ENCODE measurements around the gene EDDM13. TPM values are rescaled to one million over a fixed set of nuclear protein-coding genes. Genes with fewer than 3 reads are reported as not detected.
A peak's percentile ranks its signal among the peaks of the same experiment; 100 is the strongest.

EDDM13 gene
- total and polyA plus RNA-seq, 2 donors (not counting 3 experiments of a cell fraction or from before 2014, with no cell fraction given): 0.51 TPM; not detected in 1

- peaks cover 0 to 3% of the 10 kb centered on the region in 2 experiments for H3K36me3 ChIP-seq (ENCODE audit: control insufficient read depth in 2 of 2, extremely low read depth in 1 of 2, insufficient read depth in 2 of 2, low read length in 2 of 2)
- POLR2A ChIA-PET: no interaction called here
- intact Hi-C loops (cut with micrococcal nuclease): loop anchor here (1.0 kb wide), 1 partner anchor 29 kb away; no protein-coding TSS in a partner anchor
- no peaks in the 10 kb centered on the region for H3K79me2 ChIP-seq (ENCODE audit: control insufficient read depth, insufficient read depth, low read length)
- peak overlapping the region; percentile 49 for H3K4me2 ChIP-seq (ENCODE audit: insufficient read depth, low read length)
- CTCF ChIA-PET: interaction anchor here (0.8 to 4.1 kb wide), 3 partner anchors 8 to 49 kb away, joined by 3 to 44 read pairs (median 36); partner anchors contain the start of gene EDDM13
- peaks cover 15% of the 10 kb centered on the region for H3K4me1 ChIP-seq (ENCODE audit: control insufficient read depth, extremely low read depth, insufficient read depth, low read length)
- no peaks in the 10 kb centered on the region for H3K9me1 ChIP-seq (replicated peaks; ENCODE audit: control insufficient read depth, extremely low read depth, insufficient read depth, low read length)
- H2AFZ ChIP-seq (ENCODE audit: low read depth, low read length): peak overlapping the region; percentile 62
- H3K27ac ChIP-seq (ENCODE audit: insufficient read depth, low read depth, low read length): peak overlapping the region; percentile 35
- H4K20me1 ChIP-seq (replicated peaks; ENCODE audit: control insufficient read depth, extremely low read depth, insufficient read depth, low read length): no peaks in the 10 kb centered on the region
- no peak overlapping the region for H3K4me3 ChIP-seq (replicated peaks in 1 of 3; ENCODE audit: insufficient read depth in 1 of 3, low read depth in 1 of 3, low read length in 3 of 3)
- no TSS peak for BruUV-seq (replicated peaks)
- H3K9me3 ChIP-seq (replicated peaks; ENCODE audit: control insufficient read depth, insufficient read depth, low read length): no peaks in the 10 kb centered on the region
- no peaks in the 10 kb centered on the region for H3K27me3 ChIP-seq (ENCODE audit: control insufficient read depth in 2 of 2, insufficient read depth in 2 of 2, low read length in 2 of 2)
- peak; percentile 76 for FAIRE-seq
- no peak for TF ChIP-seq POLR2A (IDR thresholded peaks at IDR 0.05; ENCODE audit: low read depth, low read length)
- TF ChIP-seq POLR2AphosphoS5 (IDR thresholded peaks at IDR 0.05; ENCODE audit: insufficient read depth, low read depth, low read length): no peak
- TF ChIP-seq GATA2 (IDR thresholded peaks at IDR 0.05; ENCODE audit: insufficient read depth, insufficient read length, low read depth, low read length): no peak
- TF ChIP-seq FOS (IDR thresholded peaks at IDR 0.05; ENCODE audit: borderline replicate concordance, insufficient read depth, low read length): no peak
- TF ChIP-seq MYC (IDR thresholded peaks at IDR 0.05; ENCODE audit: low read depth, low read length): no peak
- no peak for TF ChIP-seq JUN (IDR thresholded peaks at IDR 0.05; ENCODE audit: borderline replicate concordance, insufficient read depth, insufficient read length, low read depth)
- TF ChIP-seq EZH2 (IDR thresholded peaks at IDR 0.05; ENCODE audit: borderline replicate concordance, low read depth, low read length, severe bottlenecking): no peak
- TF ChIP-seq, protein P1, sequence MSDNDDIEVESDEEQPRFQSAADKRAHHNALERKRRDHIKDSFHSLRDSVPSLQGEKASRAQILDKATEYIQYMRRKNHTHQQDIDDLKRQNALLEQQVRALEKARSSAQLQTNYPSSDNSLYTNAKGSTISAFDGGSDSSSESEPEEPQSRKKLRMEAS (IDR thresholded peaks at IDR 0.05; ENCODE audit: insufficient read depth, insufficient read length): no peak
- no peak for TF ChIP-seq CTCF (IDR thresholded peaks at IDR 0.05; ENCODE audit: extremely low read depth in 1 of 2, insufficient read depth in 1 of 2, low read depth in 1 of 2, low read length in 2 of 2)
- peak; percentile 7 for DNase-seq (ENCODE audit: low read depth, low spot score)
- dilution Hi-C loops (cut with MboI; ENCODE audit: extremely low pct_ligation_motif_present, low sequenced_read_pairs): no loop called here
- H3K9ac ChIP-seq (replicated peaks; ENCODE audit: extremely low read depth, insufficient read depth, low read length): no peak overlapping the region
These were observed 29.5 kb downstream of the EDDM13 start for GRCh38 chr19:56301886-56302620.
